Measurements from ENCODE around the gene RCC1. TPM values are rescaled to one million over a fixed set of nuclear protein-coding genes. Genes with fewer than 3 reads are reported as not detected.

RCC1 gene
- total and polyA plus RNA-seq, 8 donors = 6.7 to 116 (median 24.5) TPM

- H3K27me3 ChIP-seq = no peaks in the 10 kb centered on the region
- TF ChIP-seq POLR2AphosphoS5 (IDR thresholded peaks at IDR 0.05) (no peak), POLR2A (IDR thresholded peaks at IDR 0.05) (no peak), CTCF (IDR thresholded peaks at IDR 0.05) (no peak), EP300 (IDR thresholded peaks at IDR 0.05) (no peak)
- no peaks in the 10 kb centered on the region for H3K36me3 ChIP-seq
- no peak overlapping the region for H3K4me3 ChIP-seq
- no peaks in the 10 kb centered on the region for H3K4me1 ChIP-seq
- H3K9me3 ChIP-seq = no peaks in the 10 kb centered on the region
- DNase-seq = no peak
- 84 to 97% (median 92%) methylated on average over 4 of the region's 4 CpGs for WGBS, 5 donors
- no peak overlapping the region for H3K27ac ChIP-seq
- intact Hi-C loops (cut with DNase I; ENCODE audit: low total_unique reads) = no loop called here
These were observed 39.4 kb downstream of the RCC1 start for GRCh38 chr1:28545246-28545628.

- no peak overlapping the region for H3K4me3 ChIP-seq
- H3K4me1 ChIP-seq = peaks cover 0 to 7% (median 3%) of the 10 kb centered on the region in 4 donors
- no peak overlapping the region for H3K27ac ChIP-seq
- TF ChIP-seq POLR2A (IDR thresholded peaks at IDR 0.05) = no peak
- TF ChIP-seq POLR2AphosphoS5 (IDR thresholded peaks at IDR 0.05) = no peak
- no peak for TF ChIP-seq EP300 (IDR thresholded peaks at IDR 0.05)
- TF ChIP-seq CTCF (IDR thresholded peaks at IDR 0.05) = no peak
- intact Hi-C loops (cut with DNase I; ENCODE audit: low total_unique reads) = no loop called here
- no peaks in the 10 kb centered on the region for H3K27me3 ChIP-seq
- no peaks in the 10 kb centered on the region for H3K36me3 ChIP-seq
- no peak for DNase-seq
- 68 to 78% (median 74%) methylated on average over 3 of the region's 3 CpGs for WGBS, 5 donors
- no peaks in the 10 kb centered on the region for H3K9me3 ChIP-seq
These were observed 42.5 kb downstream of the RCC1 start for GRCh38 chr1:28548318-28548717.

GRCh38 chr1:28551381-28551780 lies 45.5 kb downstream of the RCC1 start:
- Histone ChIP-seq H3K4me1 (peaks cover 0 to 23% (median 17%) of the 10 kb centered on the region in 4 donors), H3K36me3 (peaks cover 0 to 20% (median 16%) of the 10 kb centered on the region in 4 donors), H3K9me3 (no peaks in the 10 kb centered on the region), H3K4me3 (no peak overlapping the region), H3K27ac (no peak overlapping the region), H3K27me3 (no peaks in the 10 kb centered on the region)
- intact Hi-C loops (cut with DNase I; ENCODE audit: low total_unique reads) = no loop called here
- WGBS, 5 donors = 85 to 96% (median 90%) methylated on average over 6 of the region's 6 CpGs
- DNase-seq = no peak
- TF ChIP-seq CTCF (IDR thresholded peaks at IDR 0.05) = no peak
- no peak for TF ChIP-seq EP300 (IDR thresholded peaks at IDR 0.05)

- H3K27me3 ChIP-seq = no peaks in the 10 kb centered on the region
- peak within 1 kb of the TSS; percentile 81 to 91 (median 87) for H3K27ac ChIP-seq
- peaks cover 0 to 23% (median 17%) of the 10 kb centered on the region in 4 donors for H3K4me1 ChIP-seq
- peak within 1 kb of the TSS; percentile 76 to 90 (median 82) for H3K4me3 ChIP-seq
- intact Hi-C loops (cut with DNase I; ENCODE audit: low total_unique reads) = no loop called here
- TF ChIP-seq POLR2AphosphoS5 (IDR thresholded peaks at IDR 0.05) (peak; percentile 84 to 95 (median 86)), POLR2A (IDR thresholded peaks at IDR 0.05) (peak in 2 of 4 donors; percentile 51 to 63), EP300 (IDR thresholded peaks at IDR 0.05) (no peak), CTCF (IDR thresholded peaks at IDR 0.05) (peak in 1 of 7 experiments; percentile 27)
- peaks cover 5 to 36% (median 33%) of the 10 kb centered on the region in 4 donors for H3K36me3 ChIP-seq
- WGBS, 5 donors = 0 to 1% (median 0%) methylated on average over 45 to 63 of the region's 63 CpGs
- DNase-seq = peak; percentile 98 to 99
- H3K9me3 ChIP-seq = no peaks in the 10 kb centered on the region
These were observed 47.2 kb downstream of the RCC1 start, which contains the start of gene TRNAU1AP for GRCh38 chr1:28552758-28553663. TSS of gene TRNAU1AP (plus strand) at chr1:28553085. CDS start at chr1:28553111, 26 bp downstream.

All from stomach (tissue), 9 donors.